ENCODE data around the gene BANF2. TPM values are rescaled to one million over a fixed set of nuclear protein-coding genes. Genes with fewer than 3 reads are reported as not detected.
A peak's percentile ranks its signal among the peaks of the same experiment; 100 is the strongest.

BANF2 gene
- total and polyA plus RNA-seq, 2 of the 13 experiments (the other 11 are each of a cell fraction or from before 2014, with no cell fraction given), result 0.35 TPM; not detected in 1

- no peak for TF ChIP-seq HNF1B (CRISPR knock-in tag; IDR thresholded peaks at IDR 0.05)
- TF ChIP-seq ZNF263 (CRISPR knock-in tag; IDR thresholded peaks at IDR 0.05), result no peak
- TF ChIP-seq MXI1 (IDR thresholded peaks at IDR 0.05; ENCODE audit: borderline replicate concordance, low read depth, low read length), result no peak
- TF ChIP-seq EED (CRISPR knock-in tag; IDR thresholded peaks at IDR 0.05), result no peak
- no peak for TF ChIP-seq ARID3A (IDR thresholded peaks at IDR 0.05; ENCODE audit: low read depth, low read length)
- no peak for TF ChIP-seq ATF1 (CRISPR knock-in tag; IDR thresholded peaks at IDR 0.05)
- no peak for TF ChIP-seq SRY (CRISPR knock-in tag; IDR thresholded peaks at IDR 0.05)
- TF ChIP-seq SMYD3 (CRISPR knock-in tag; IDR thresholded peaks at IDR 0.05), result no peak
- no peak for TF ChIP-seq ZSCAN12 (CRISPR knock-in tag; IDR thresholded peaks at IDR 0.05)
- no peak for TF ChIP-seq ZNF660 (CRISPR knock-in tag; IDR thresholded peaks at IDR 0.05; ENCODE audit: borderline replicate concordance, low read depth)
- no peak for TF ChIP-seq PBX2 (CRISPR knock-in tag; IDR thresholded peaks at IDR 0.05)
- TF ChIP-seq THRA (CRISPR knock-in tag; IDR thresholded peaks at IDR 0.05; ENCODE audit: borderline replicate concordance), result no peak
- TF ChIP-seq SOX13 (IDR thresholded peaks at IDR 0.05), result no peak
- peak in 1 of 2 experiments; percentile 43; a peak in 2 of 4 replicates for TF ChIP-seq SOX13 (CRISPR knock-in tag; conservative IDR thresholded peaks at IDR 0.05 in 1 of 2, IDR thresholded peaks at IDR 0.05 in 1 of 2)
- TF ChIP-seq ZNF770 (CRISPR knock-in tag; IDR thresholded peaks at IDR 0.05), result no peak
- TF ChIP-seq ZNF7 (CRISPR knock-in tag; IDR thresholded peaks at IDR 0.05), result peak; percentile 97
- no peak for TF ChIP-seq MEF2D (CRISPR knock-in tag; IDR thresholded peaks at IDR 0.05)
- no peak for TF ChIP-seq E2F1 (CRISPR knock-in tag; IDR thresholded peaks at IDR 0.05)
- no peak for TF ChIP-seq ZBTB7A (CRISPR knock-in tag; IDR thresholded peaks at IDR 0.05)
- no peak for TF ChIP-seq ZNF577 (CRISPR knock-in tag; IDR thresholded peaks at IDR 0.05; ENCODE audit: borderline replicate concordance, low read depth)
- no peak for TF ChIP-seq ARNT (IDR thresholded peaks at IDR 0.05)
- TF ChIP-seq PHF5A (CRISPR knock-in tag; IDR thresholded peaks at IDR 0.05; ENCODE audit: low read depth, unreplicated experiment), result no peak
- peak; percentile 53 for TF ChIP-seq GATAD2A (CRISPR knock-in tag; IDR thresholded peaks at IDR 0.05)
These were observed 48.5 kb downstream of the BANF2 start (continued) for GRCh38 chr20:17748279-17748678.

All from HepG2 (cell line).